NCI-H1417 (cell line): ENCODE measurements around the gene MET.

Experiments
- DNase-seq, 3 experiments: peaks; one replicate each; lab custom pipeline; 2025; lab: John Stamatoyannopoulos, UW

Gene MET

DNA sequence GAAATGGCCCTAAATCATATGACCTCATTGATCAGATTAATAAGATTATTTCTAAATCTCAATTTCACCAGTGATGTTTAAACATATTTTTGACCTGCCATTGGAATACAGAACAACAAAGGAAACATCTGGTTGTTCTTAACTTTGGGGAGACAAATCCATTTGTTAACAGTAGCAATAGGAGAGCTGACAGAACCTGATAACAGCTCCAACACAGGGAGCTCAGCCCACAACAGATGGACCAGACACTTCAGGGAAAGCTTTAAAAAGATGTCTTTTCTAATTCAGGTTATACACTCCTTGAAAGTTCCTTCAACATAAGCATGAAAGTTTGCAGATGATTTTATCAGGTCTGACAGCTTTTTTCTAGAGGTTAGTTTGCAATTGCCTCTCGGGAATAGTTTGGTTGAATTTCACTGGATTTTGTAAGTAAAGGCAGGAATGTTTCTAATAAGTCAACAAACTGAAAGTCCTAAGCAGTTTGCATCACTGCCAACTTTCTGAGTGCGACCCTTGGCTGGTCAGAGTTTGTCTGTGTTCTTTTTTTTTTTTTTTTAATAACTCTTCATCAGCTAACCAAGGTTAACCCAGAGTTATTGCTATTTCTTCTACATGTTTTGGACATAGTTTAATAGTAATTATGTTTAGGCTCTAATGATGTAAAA, 6.5 kb upstream of the MET start:
- no peak for DNase-seq

GRCh38 chr7:116669769-116670168, 2.2 kb upstream of the MET start:
- no peak for DNase-seq

GRCh38 chr7:116670409-116671015, 1.5 kb upstream of the MET start:
- DNase-seq, result peak in 1 of 3 experiments; percentile 29

GRCh38 chr7:116671111-116671510, 885 bp upstream of the MET start:
- peak in 1 of 3 experiments; percentile 53 for DNase-seq

DNA sequence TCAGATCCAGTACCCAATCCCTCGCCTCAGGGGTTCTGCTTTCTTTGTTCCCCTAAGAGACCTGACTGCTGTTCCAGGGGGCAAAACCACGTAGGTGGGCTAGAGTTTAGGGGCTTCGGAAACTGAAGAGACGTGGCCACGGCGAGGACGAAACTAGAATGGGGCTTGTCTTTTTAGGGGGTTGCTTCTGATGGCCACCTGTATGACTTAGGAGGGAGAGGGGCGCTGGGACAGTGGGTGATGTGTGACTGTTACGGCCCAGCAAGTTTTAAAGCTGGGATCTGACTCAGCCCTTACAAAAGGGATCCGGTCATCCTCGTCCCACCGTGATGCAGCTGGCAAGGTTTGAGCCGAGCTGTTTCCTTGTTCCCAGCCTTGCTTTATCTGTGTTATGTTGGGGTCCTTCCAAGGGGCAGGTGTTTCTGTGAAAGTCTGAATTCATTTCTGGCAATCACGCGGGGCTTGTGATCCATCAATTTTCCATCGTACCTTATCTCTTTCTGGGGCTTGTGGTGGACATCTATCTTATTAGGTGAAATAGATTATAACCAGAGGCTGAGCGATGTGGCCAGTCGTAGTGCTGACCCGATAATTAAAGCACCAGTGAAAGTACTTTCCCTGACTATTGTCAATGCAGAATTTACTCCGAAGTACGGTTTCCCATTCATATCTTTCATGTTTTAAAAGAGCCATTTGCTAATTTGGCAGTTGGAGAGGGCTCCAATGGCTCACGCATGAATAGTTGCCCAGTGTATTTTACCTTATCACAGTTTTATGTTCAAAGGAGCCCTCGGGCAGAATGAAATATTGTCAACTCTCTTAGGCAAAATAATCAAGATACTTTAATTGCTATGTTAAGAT, 830 bp downstream of the MET start:
- DNase-seq, result peak; percentile 63 to 80 (median 71)

- peak in 2 of 3 experiments; percentile 56 to 73 for DNase-seq
Observed at GRCh38 chr7:116673457-116673865, 1.5 kb downstream of the MET start.

DNA sequence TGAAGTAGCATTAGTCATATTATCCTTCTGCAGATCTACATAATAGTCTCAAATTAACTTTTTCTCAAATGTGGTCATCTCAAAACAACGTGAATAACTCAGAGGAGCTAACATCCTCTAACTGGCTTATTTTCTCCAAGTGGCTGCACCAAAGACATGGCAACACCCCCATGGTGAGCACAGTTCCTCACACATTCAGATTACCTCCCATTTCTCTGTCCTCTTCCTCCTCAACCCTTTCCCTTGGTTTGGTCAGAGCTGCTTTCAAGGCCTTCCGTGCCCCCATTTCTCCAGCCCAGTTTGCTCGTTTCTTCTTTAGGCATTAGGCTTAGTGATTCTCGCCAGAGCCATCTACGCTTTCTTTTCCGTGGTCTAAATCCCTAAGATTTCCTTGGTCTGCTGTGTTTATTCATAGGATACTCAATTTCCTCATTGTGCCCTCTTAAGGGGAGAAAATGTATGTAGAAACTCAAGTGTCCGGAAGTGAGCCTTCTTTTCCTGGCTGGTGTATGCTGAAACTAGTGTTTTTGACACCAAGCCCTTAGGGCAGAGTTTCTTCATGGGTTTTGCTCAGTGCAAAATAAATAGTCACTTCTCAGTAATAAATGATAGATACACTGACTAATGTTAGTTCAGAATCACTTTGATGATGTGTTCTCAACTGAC, 2.6 kb downstream of the MET start:
- peak; percentile 20 to 42 (median 27) for DNase-seq

GRCh38 chr7:116675812-116676355, 3.9 kb downstream of the MET start:
- DNase-seq, result no peak

GRCh38 chr7:116678780-116679179, 6.8 kb downstream of the MET start:
- DNase-seq, result no peak

- DNase-seq, result peak in 2 of 3 experiments; percentile 49 to 79
Observed at GRCh38 chr7:116679500-116679899, 7.5 kb downstream of the MET start.

DNA sequence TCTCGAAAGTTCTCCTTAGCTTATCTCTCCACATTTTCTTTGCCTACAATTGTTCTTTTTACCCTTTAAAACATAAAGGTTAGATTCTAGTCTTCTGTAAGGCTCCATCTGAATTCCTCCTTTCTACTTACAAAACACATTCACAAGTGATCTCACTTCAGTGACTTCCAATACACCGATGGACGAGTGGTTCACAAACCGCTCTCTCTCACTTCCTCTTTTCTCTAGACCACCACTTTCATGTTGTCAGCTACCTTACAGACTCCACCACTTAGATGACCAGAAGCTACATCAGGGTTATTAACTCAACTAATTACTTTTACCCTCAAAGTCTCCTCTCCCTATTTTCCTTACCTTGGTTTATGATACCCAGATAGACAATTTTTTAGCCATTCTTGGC, 11.8 kb downstream of the MET start:
- DNase-seq, result no peak

GRCh38 chr7:116686033-116686432, 14.0 kb downstream of the MET start:
- DNase-seq, result no peak

GRCh38 chr7:116686812-116687419, 14.9 kb downstream of the MET start:
- DNase-seq, result no peak

DNA sequence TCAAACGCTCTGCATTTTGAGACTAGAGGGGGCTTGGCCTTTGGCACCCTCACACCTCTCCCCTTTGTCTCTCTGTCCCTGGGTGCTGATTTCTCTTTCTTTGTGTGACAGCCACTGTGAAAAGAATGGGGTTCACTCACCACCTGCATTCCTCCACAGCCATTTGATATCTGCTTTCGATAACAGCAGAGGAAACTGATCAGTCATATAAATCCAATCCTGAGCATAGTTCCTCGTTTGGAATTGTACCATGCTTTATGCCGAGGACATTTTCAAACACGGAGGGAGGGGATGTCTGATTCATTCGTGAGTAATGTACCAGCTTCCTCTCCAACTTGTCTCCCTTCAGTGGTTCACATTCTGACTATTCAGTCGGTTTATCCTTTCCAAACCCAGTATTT, 15.8 kb downstream of the MET start:
- no peak for DNase-seq

DNA sequence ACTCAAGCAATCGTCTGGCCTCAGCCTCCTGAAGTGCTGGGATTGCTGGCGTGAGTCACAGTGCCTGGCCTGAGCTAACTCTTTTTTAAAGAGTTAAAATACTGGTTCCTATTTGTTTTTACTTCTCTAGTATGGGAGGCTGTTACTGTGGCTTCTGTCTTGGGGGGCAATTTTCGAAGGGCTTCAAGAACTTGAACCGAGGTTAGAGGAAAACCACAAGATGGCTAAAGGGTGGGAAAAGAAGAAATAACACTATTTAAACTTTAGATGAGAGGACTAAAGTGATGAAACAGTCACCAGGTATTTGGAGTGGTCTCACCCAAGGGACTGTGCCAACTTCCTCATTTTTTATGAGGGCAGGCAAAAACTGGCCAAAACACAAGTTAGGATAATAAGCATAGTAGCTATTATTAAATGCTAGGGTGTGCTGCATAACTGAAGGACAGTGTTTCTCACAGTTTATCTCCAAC, 17.8 kb downstream of the MET start:
- no peak for DNase-seq

DNA sequence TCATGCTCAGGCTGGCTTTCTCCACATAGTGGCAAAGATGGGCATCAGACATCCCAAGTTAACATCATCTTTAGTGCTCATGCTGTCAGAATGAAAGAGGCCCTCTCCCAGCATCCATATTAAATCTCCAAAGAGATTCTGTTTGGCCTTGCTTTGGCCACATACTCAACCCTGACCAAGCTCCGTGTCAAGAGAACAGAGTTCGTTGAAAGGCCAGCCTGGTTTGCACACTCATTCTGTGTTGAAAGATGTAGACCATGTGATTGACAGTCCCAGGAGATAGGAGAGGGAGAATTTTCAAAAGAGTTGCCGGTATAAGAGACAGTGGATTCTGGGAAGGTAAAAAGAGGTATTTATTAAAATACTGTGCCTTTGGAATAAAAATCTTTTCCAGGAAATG, 19.7 kb downstream of the MET start:
- no peak for DNase-seq

DNA sequence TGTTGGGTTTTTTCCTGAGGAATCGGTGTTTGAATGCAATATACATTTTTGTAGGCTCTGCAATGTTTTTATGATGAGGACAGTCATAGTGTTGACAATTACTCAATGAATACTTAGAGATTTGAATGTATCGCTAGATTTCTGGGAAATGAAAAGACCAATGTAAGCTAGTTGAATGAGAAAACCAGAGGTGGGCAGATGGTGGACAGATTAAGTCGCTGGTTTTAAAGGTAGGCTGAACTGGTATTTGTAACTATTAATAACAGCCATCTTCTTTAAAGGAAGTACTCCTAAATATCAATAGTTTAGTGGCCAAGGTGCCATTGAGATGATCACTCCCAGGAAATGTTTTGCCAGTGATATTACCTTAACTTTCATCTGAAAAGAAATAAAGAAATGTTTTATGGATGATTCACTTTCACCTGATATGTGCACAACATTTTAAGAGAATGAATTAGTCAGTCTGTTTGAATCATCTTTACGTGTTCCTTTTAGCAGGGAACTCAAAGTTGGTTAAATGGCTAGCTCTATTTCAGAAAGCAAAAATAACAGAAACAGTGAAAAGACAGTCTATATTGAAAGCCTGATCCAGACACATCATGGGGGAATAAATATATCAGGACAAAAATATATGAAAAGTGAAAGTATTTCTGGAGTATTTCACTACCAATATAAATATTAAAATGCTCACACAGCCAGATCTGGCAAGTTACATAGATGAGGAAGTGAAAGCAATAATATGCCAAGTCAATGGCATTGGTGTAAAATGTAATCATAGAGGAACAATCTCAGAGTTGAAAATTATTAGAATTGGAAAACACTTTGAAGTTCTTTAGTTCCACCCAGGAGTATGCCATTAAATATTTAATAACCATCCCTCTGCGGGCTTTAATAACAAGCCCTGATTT, 20.7 kb downstream of the MET start:
- no peak for DNase-seq

GRCh38 chr7:116696707-116697106, 24.7 kb downstream of the MET start:
- DNase-seq, result no peak

GRCh38 chr7:116697152-116697551, 25.2 kb downstream of the MET start:
- DNase-seq, result no peak

DNA sequence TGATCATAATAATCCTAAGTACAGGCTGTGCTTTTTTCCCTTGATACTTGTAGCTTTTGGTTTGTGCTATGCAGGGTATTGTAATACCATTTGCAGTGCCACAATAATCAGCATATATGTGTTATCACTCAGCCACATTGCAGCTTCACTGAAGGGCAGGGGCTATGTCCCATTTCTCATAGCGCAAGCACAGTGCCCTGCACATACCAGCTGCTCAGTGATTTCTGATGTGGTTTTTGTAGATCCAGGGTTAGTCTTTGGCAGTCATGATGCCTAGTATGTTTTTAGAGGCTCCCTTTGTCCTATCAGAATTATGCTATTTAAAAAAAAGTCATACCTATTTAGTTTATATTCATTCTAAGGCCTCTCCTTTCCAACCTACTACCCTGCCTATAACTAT, 25.8 kb downstream of the MET start:
- no peak for DNase-seq
